ENCODE results near the gene FNDC7.
"Not testable (repeated sequence)": the region's sequence is repeated elsewhere in the genome, so short reads cannot be mapped to it uniquely, and the experiment has no call there.

Gene FNDC7

GRCh38 chr1:108745980-108746381 lies 33.3 kb downstream of the FNDC7 start:
- DNase-seq, result no peak

GRCh38 chr1:108746382-108747170 lies 33.9 kb downstream of the FNDC7 start, which contains the start of gene STXBP3:
Gene STXBP3 (plus strand): TSS chr1:108746674. CDS start chr1:108746738, 64 bp downstream.
- DNase-seq, result peak; percentile 73

- DNase-seq, result no peak
Measured at GRCh38 chr1:108747171-108747850, 34.6 kb downstream of the FNDC7 start.

GRCh38 chr1:108747898-108748297 lies 35.2 kb downstream of the FNDC7 start:
- no peak for DNase-seq

GRCh38 chr1:108749081-108749480 lies 36.4 kb downstream of the FNDC7 start:
- DNase-seq, result no peak

GRCh38 chr1:108750476-108751181 lies 37.9 kb downstream of the FNDC7 start:
- no peak for DNase-seq

- no peak for DNase-seq
Measured at GRCh38 chr1:108753363-108753762, 40.7 kb downstream of the FNDC7 start.

- DNase-seq, result peak; percentile 77
Measured at GRCh38 chr1:108758796-108759195, 46.1 kb downstream of the FNDC7 start.

GRCh38 chr1:108767115-108767514 lies 54.4 kb downstream of the FNDC7 start:
- no peak for DNase-seq

- no peak for DNase-seq
Measured at GRCh38 chr1:108767708-108768107, 55.0 kb downstream of the FNDC7 start.

- no peak for DNase-seq
Measured at GRCh38 chr1:108777839-108778238, 65.1 kb downstream of the FNDC7 start.

GRCh38 chr1:108779455-108779854 lies 66.7 kb downstream of the FNDC7 start:
- no peak for DNase-seq

- no peak for DNase-seq
Measured at GRCh38 chr1:108780937-108781574, 68.3 kb downstream of the FNDC7 start.

GRCh38 chr1:108781575-108781944 lies 68.9 kb downstream of the FNDC7 start:
- DNase-seq, result not testable (repeated sequence)

GRCh38 chr1:108785264-108785663 lies 72.6 kb downstream of the FNDC7 start:
- no peak for DNase-seq

GRCh38 chr1:108785880-108786279 lies 73.2 kb downstream of the FNDC7 start:
- DNase-seq, result no peak

GRCh38 chr1:108791790-108792189 lies 79.1 kb downstream of the FNDC7 start:
- DNase-seq, result no peak

Data from NCI-H524 treated with DMSO at 0.1 percent for 48 hours (cell line).